NCI-H82 treated with DMSO at 0.1 percent for 48 hours (cell line): ENCODE data around the gene SPCS2.
A peak's percentile ranks its signal among the peaks of the same experiment; 100 is the strongest.
"Not testable (repeated sequence)": the region's sequence is repeated elsewhere in the genome, so short reads cannot be mapped to it uniquely, and the experiment has no call there.

Experiments used
- DNase-seq: peaks from one replicate; lab custom pipeline; 2025; ENCODE audit not compliant: unreplicated experiment; lab: John Stamatoyannopoulos, UW

SPCS2 gene

GRCh38 chr11:74949753-74950137, 679 bp downstream of the SPCS2 start:
- DNase-seq = no peak

GRCh38 chr11:74950374-74950969, 1.4 kb downstream of the SPCS2 start:
- DNase-seq = no peak

GRCh38 chr11:74951226-74951625, 2.2 kb downstream of the SPCS2 start:
- no peak for DNase-seq

- no peak for DNase-seq
Observed at GRCh38 chr11:74952752-74953151, 3.7 kb downstream of the SPCS2 start.

- no peak for DNase-seq
Observed at GRCh38 chr11:74953451-74953850, 4.4 kb downstream of the SPCS2 start.

GRCh38 chr11:74954199-74954598, 5.1 kb downstream of the SPCS2 start:
- DNase-seq = no peak

GRCh38 chr11:74956397-74957015, 7.4 kb downstream of the SPCS2 start:
- DNase-seq = no peak

- no peak for DNase-seq
Observed at GRCh38 chr11:74957937-74958629, 9.0 kb downstream of the SPCS2 start.

GRCh38 chr11:74960128-74960527, 11.1 kb downstream of the SPCS2 start:
- DNase-seq = not testable (repeated sequence)

- DNase-seq = no peak
Observed at GRCh38 chr11:74966651-74967050, 17.6 kb downstream of the SPCS2 start.

GRCh38 chr11:74970852-74971395, 21.9 kb downstream of the SPCS2 start:
- DNase-seq = no peak

- DNase-seq = no peak
Observed at GRCh38 chr11:74971424-74971823, 22.4 kb downstream of the SPCS2 start.

GRCh38 chr11:74978041-74978440, 29.0 kb downstream of the SPCS2 start:
- DNase-seq = no peak

GRCh38 chr11:74980634-74981033, 31.6 kb downstream of the SPCS2 start:
- DNase-seq = no peak

- no peak for DNase-seq
Observed at GRCh38 chr11:74981888-74982287, 32.8 kb downstream of the SPCS2 start.

GRCh38 chr11:74984070-74984469, 35.0 kb downstream of the SPCS2 start:
- no peak for DNase-seq

- no peak for DNase-seq
Observed at GRCh38 chr11:74984730-74985129, 35.7 kb downstream of the SPCS2 start.

GRCh38 chr11:74988541-74989259, 39.6 kb downstream of the SPCS2 start, which contains the start of gene NEU3:
NEU3 (plus strand) TSS chr11:74988933; CDS start chr11:74989061, 128 bp downstream.
- DNase-seq = peak; percentile 63

GRCh38 chr11:74989260-74989638, 40.2 kb downstream of the SPCS2 start:
- no peak for DNase-seq

GRCh38 chr11:74990150-74990549, 41.1 kb downstream of the SPCS2 start:
- DNase-seq = not testable (repeated sequence)

- no peak for DNase-seq
Observed at GRCh38 chr11:74990941-74991340, 41.9 kb downstream of the SPCS2 start.
